GM19099 (cell line): ENCODE data around the gene MRGPRX2.

ENCODE experiments used
- POLR2A ChIP-seq: IDR thresholded peaks from 3 replicates; pipeline ENCODE4 v1.6.1; 2011; ENCODE audit warnings: low read depth; ENCODE audit not compliant: insufficient read length; ENCODE audit errors: extremely low read depth

The MRGPRX2 gene

GRCh38 chr11:19060629-19061028, at the start of gene MRGPRX2:
Gene MRGPRX2, minus strand, starts transcription at chr11:19060717. Its CDS starts 4,315 bp downstream, at chr11:19056402.
- TF ChIP-seq POLR2A: no peak

GRCh38 chr11:19110295-19110694, 49.8 kb upstream of the MRGPRX2 start:
- no peak for TF ChIP-seq POLR2A

- TF ChIP-seq POLR2A: no peak
These were observed 46.6 kb upstream of the MRGPRX2 start for GRCh38 chr11:19107125-19107524.

- TF ChIP-seq POLR2A: no peak
These were observed 44.5 kb upstream of the MRGPRX2 start for GRCh38 chr11:19105011-19105410.

- TF ChIP-seq POLR2A: no peak
These were observed 42.0 kb upstream of the MRGPRX2 start for GRCh38 chr11:19102521-19102900.

GRCh38 chr11:19101796-19102520, 41.4 kb upstream of the MRGPRX2 start:
- TF ChIP-seq POLR2A: no peak

GRCh38 chr11:19100885-19101284, 40.4 kb upstream of the MRGPRX2 start:
- no peak for TF ChIP-seq POLR2A

- no peak for TF ChIP-seq POLR2A
These were observed 38.6 kb upstream of the MRGPRX2 start for GRCh38 chr11:19099093-19099492.

- TF ChIP-seq POLR2A: no peak
These were observed 34.3 kb upstream of the MRGPRX2 start for GRCh38 chr11:19094859-19095258.

GRCh38 chr11:19093976-19094375, 33.5 kb upstream of the MRGPRX2 start:
- no peak for TF ChIP-seq POLR2A

GRCh38 chr11:19092850-19093249, 32.3 kb upstream of the MRGPRX2 start:
- TF ChIP-seq POLR2A: no peak

- no peak for TF ChIP-seq POLR2A
These were observed 31.8 kb upstream of the MRGPRX2 start for GRCh38 chr11:19092342-19092741.

- no peak for TF ChIP-seq POLR2A
These were observed 30.8 kb upstream of the MRGPRX2 start for GRCh38 chr11:19091366-19091765.

- no peak for TF ChIP-seq POLR2A
These were observed 28.9 kb upstream of the MRGPRX2 start for GRCh38 chr11:19089421-19089820.

GRCh38 chr11:19088791-19089190, 28.3 kb upstream of the MRGPRX2 start:
- no peak for TF ChIP-seq POLR2A

- no peak for TF ChIP-seq POLR2A
These were observed 27.1 kb upstream of the MRGPRX2 start for GRCh38 chr11:19087658-19088057.
